NCI-H460 (cell line): ENCODE data around the gene FSIP1. TPM values are rescaled to one million over a fixed set of nuclear protein-coding genes. Genes with fewer than 3 reads are reported as not detected.

Source experiments
- DNase-seq: peaks from one replicate; pipeline ENCODE4 v3.0.0-alpha.2; 2016; ENCODE audit warnings: low read depth; ENCODE audit errors: extremely low read depth
- total RNA-seq: library from RNA; depleted of rRNA; stranded (reverse); fragments of >200 nt; shearing (Covaris generic); gene quantifications from 2 replicates; pipeline ENCODE4 v1.2.3, GENCODE V29; 2014; rRNA removed

Gene FSIP1
- total RNA-seq, 1 experiment from 2014 or later = 0.52 TPM

GRCh38 chr15:39574427-39574826 is 208.2 kb downstream of the FSIP1 start:
- DNase-seq = no peak

GRCh38 chr15:39573844-39574243 is 208.8 kb downstream of the FSIP1 start:
- DNase-seq = no peak

- no peak for DNase-seq
Observed at GRCh38 chr15:39573287-39573686, 209.4 kb downstream of the FSIP1 start.

- DNase-seq = no peak
Observed at GRCh38 chr15:39565851-39566250, 216.8 kb downstream of the FSIP1 start.

GRCh38 chr15:39564972-39565665 is 217.5 kb downstream of the FSIP1 start:
- no peak for DNase-seq

GRCh38 chr15:39558421-39558820 is 224.2 kb downstream of the FSIP1 start:
- no peak for DNase-seq

GRCh38 chr15:39556461-39556860 is 226.2 kb downstream of the FSIP1 start:
- no peak for DNase-seq

GRCh38 chr15:39555885-39556284 is 226.8 kb downstream of the FSIP1 start:
- DNase-seq = no peak

- no peak for DNase-seq
Observed at GRCh38 chr15:39554746-39555387, 227.8 kb downstream of the FSIP1 start.

- no peak for DNase-seq
Observed at GRCh38 chr15:39553947-39554693, 228.5 kb downstream of the FSIP1 start.

GRCh38 chr15:39552556-39552955 is 230.1 kb downstream of the FSIP1 start:
- DNase-seq = no peak

GRCh38 chr15:39551476-39551875 is 231.2 kb downstream of the FSIP1 start:
- no peak for DNase-seq

Other genes with a start within 250 kb of the FSIP1 start
- 0.35 and 0.52 TPM in 2 replicates for gene THBS1, start 201.8 kb downstream of the FSIP1 start, total RNA-seq
- gene GPR176, start 137.4 kb upstream of the FSIP1 start, total RNA-seq = 0.84 and 1.0 TPM in 2 replicates
- gene EIF2AK4, start 151.3 kb upstream of the FSIP1 start, total RNA-seq = 45.9 and 54.9 TPM in 2 replicates